Liver (tissue), 9 donors: Measurements from ENCODE around the gene SLIT1. TPM values are rescaled to one million over a fixed set of nuclear protein-coding genes. Genes with fewer than 3 reads are reported as not detected.

Experiments used
- DNase-seq: peaks from one replicate; pipeline ENCODE4 v3.0.0-alpha.2; 2017; ENCODE audit warnings: low spot score
- H3K27ac ChIP-seq, 2 donors: one replicate each; pipeline ENCODE4 v1.7.0; 2013; ENCODE audit warnings: inconsistent platforms in 2 of 2, low read length in 2 of 2, control low read depth in 1 of 2, low read depth in 1 of 2, mild to moderate bottlenecking in 1 of 2
- H3K27me3 ChIP-seq, 4 donors: one replicate each; pipeline versions ENCODE4 v1.6.1 to v1.7.0; 2013; ENCODE audit warnings: low read length in 3 of 4, inconsistent platforms in 1 of 4, mild to moderate bottlenecking in 1 of 4, moderate library complexity in 1 of 4; ENCODE audit not compliant: control insufficient read depth in 4 of 4, insufficient read depth in 4 of 4
- H3K36me3 ChIP-seq, 4 donors: one replicate each; pipeline versions ENCODE4 v1.6.1 to v1.7.0; 2013; ENCODE audit warnings: low read length in 3 of 4, mild to moderate bottlenecking in 3 of 4, low read depth in 1 of 4, moderate library complexity in 1 of 4; ENCODE audit not compliant: control insufficient read depth in 4 of 4, insufficient read depth in 3 of 4
- H3K4me1 ChIP-seq, 4 donors: one replicate each; pipeline versions ENCODE4 v1.6.1 to v1.7.0; 2013; ENCODE audit warnings: low read length in 3 of 4, mild to moderate bottlenecking in 3 of 4, moderate library complexity in 1 of 4; ENCODE audit not compliant: control insufficient read depth in 4 of 4, insufficient read depth in 4 of 4
- H3K4me3 ChIP-seq, 3 donors: one replicate each; pipeline versions ENCODE4 v1.6.1 to v1.7.0; 2013; ENCODE audit warnings: low read length in 3 of 3, control low read depth in 1 of 3, low read depth in 1 of 3, mild to moderate bottlenecking in 1 of 3
- H3K9ac ChIP-seq, 2 donors: one replicate each; pipeline ENCODE4 v1.7.0; 2013; ENCODE audit warnings: low read length in 2 of 2, mild to moderate bottlenecking in 2 of 2, moderate library complexity in 2 of 2, control low read depth in 1 of 2, low read depth in 1 of 2
- H3K9me3 ChIP-seq, 4 donors: one replicate each; pipeline versions ENCODE4 v1.6.1 to v1.7.0; 2013; ENCODE audit warnings: low read length in 3 of 4; ENCODE audit not compliant: control insufficient read depth in 4 of 4
- EGR1 ChIP-seq, 2 donors: IDR thresholded peaks; 2 replicates each; pipeline ENCODE4 v1.6.1; 2016 to 2018; ENCODE audit warnings: antibody characterized with exemption in 2 of 2, low read depth in 2 of 2
- FOXA1 ChIP-seq: IDR thresholded peaks from 2 replicates; pipeline ENCODE4 v1.6.1; 2016; ENCODE audit warnings: antibody characterized with exemption
- FOXA2 ChIP-seq: IDR thresholded peaks from 2 replicates; pipeline ENCODE4 v1.6.1; 2016; ENCODE audit warnings: antibody characterized with exemption
- GABPA ChIP-seq, 2 donors: IDR thresholded peaks in 1 of 2; conservative IDR thresholded peaks in 1 of 2; 2 replicates each; pipeline ENCODE4 v1.6.1; 2016; ENCODE audit warnings: antibody characterized with exemption in 2 of 2, mild to moderate bottlenecking in 1 of 2, moderate library complexity in 1 of 2
- HNF4A ChIP-seq, 2 donors: conservative IDR thresholded peaks; 2 replicates each; pipeline ENCODE4 v1.6.1; 2016; ENCODE audit warnings: antibody characterized with exemption in 2 of 2, mild to moderate bottlenecking in 2 of 2
- HNF4G ChIP-seq: IDR thresholded peaks from 2 replicates; pipeline ENCODE4 v1.6.1; 2016; ENCODE audit warnings: antibody characterized with exemption
- JUND ChIP-seq, 2 donors: IDR thresholded peaks; 2 replicates each; pipeline ENCODE4 v1.6.1; 2016; ENCODE audit warnings: antibody characterized with exemption in 2 of 2
- NR2F2 ChIP-seq: IDR thresholded peaks from 2 replicates; pipeline ENCODE4 v1.6.1; 2016; ENCODE audit warnings: antibody characterized with exemption
- RAD21 ChIP-seq, 2 donors: IDR thresholded peaks; 2 replicates each; pipeline ENCODE4 v1.6.1; 2016; ENCODE audit warnings: antibody characterized with exemption in 2 of 2, mild to moderate bottlenecking in 2 of 2
- RXRA ChIP-seq, 2 donors: IDR thresholded peaks; 2 replicates each; pipeline ENCODE4 v1.6.1; 2017 to 2018; ENCODE audit warnings: antibody characterized with exemption in 2 of 2, mild to moderate bottlenecking in 1 of 2
- SP1 ChIP-seq: IDR thresholded peaks from 2 replicates; pipeline ENCODE4 v1.6.1; 2018; ENCODE audit warnings: antibody characterized with exemption, mild to moderate bottlenecking
- TAF1 ChIP-seq: conservative IDR thresholded peaks from 2 replicates; pipeline ENCODE4 v1.6.1; 2016; ENCODE audit warnings: antibody characterized with exemption, mild to moderate bottlenecking
- YY1 ChIP-seq: IDR thresholded peaks from 2 replicates; pipeline ENCODE4 v1.6.1; 2016; ENCODE audit warnings: antibody characterized with exemption, mild to moderate bottlenecking
- WGBS: extraction: QIAGEN DNeasy Blood & Tissue Kit; methylation state at CpG from one replicate; pipeline ENCODE4 v1.1.7; 2013; 5-methylcytosine and 5-hydroxymethylcytosine counted together
- polyA plus RNA-seq, 2 donors: library from polyadenylated mRNA; stranded (reverse) in 1 of 2; unstranded in 1 of 2; fragments of 200-250 nt in 1 of 2; fragments of >200 nt in 1 of 2; fragmentation: Nextera tagmentation in 1 of 2; extraction: Ambion mirVana in 1 of 2; gene quantifications; one replicate each; pipeline versions ENCODE4 v1.2.1 to v1.2.3, GENCODE V29; 2013 to 2015
- total RNA-seq, 2 donors: library from RNA; depleted of rRNA; stranded (reverse); fragments of >200 nt; gene quantifications; one replicate each; pipeline ENCODE4 v1.2.3, GENCODE V29; 2014
- TF ChIP-seq, protein P1 (sequence below): IDR thresholded peaks from 2 replicates; pipeline ENCODE4 v1.6.1; 2016; ENCODE audit warnings: antibody characterized with exemption, mild to moderate bottlenecking
- TF ChIP-seq, protein P2 (sequence below): IDR thresholded peaks from 2 replicates; pipeline ENCODE4 v1.6.1; 2016; ENCODE audit warnings: antibody characterized with exemption
- TF ChIP-seq, protein P3 (sequence below): IDR thresholded peaks from 2 replicates; pipeline ENCODE4 v1.6.1; 2016; ENCODE audit warnings: antibody characterized with exemption
- TF ChIP-seq, protein P4 (sequence below): fragments of 150-350 bp; IDR thresholded peaks from 2 replicates; pipeline ENCODE4 v1.5.1; 2017; ENCODE audit warnings: improper control_type of control experiment, low read depth, low read length; ENCODE audit not compliant: missing input control
- TF ChIP-seq, protein P5 (sequence below): IDR thresholded peaks from 2 replicates; pipeline ENCODE4 v1.6.1; 2016; ENCODE audit warnings: antibody characterized with exemption
- donor health status: healthy.
- donor health status: healthy.
- donor health status: healthy.
- donor health status: healthy.
- donor health status: healthy.

The SLIT1 gene
- total and polyA plus RNA-seq, 4 donors: under 0.01 to 0.14 (median 0.06) TPM

GRCh38 chr10:97047788-97048187 lies 138.0 kb downstream of the SLIT1 start:
- Histone ChIP-seq H3K4me3 (no peak overlapping the region), H3K4me1 (no peaks in the 10 kb centered on the region), H3K9ac (no peak overlapping the region), H3K27ac (no peak overlapping the region), H3K27me3 (no peaks in the 10 kb centered on the region), H3K9me3 (no peaks in the 10 kb centered on the region), H3K36me3 (no peaks in the 10 kb centered on the region)
- no peak for DNase-seq
- 90% methylated on average over 9 of the region's 9 CpGs for WGBS
- TF ChIP-seq FOXA2: no peak
- no peak for TF ChIP-seq GABPA (IDR thresholded peaks at IDR 0.05 in 1 of 2, conservative IDR thresholded peaks at IDR 0.05 in 1 of 2)
- no peak for TF ChIP-seq FOXA1
- TF ChIP-seq EGR1 (IDR thresholded peaks at IDR 0.05; ENCODE audit: low read depth in 2 of 2): no peak
- no peak for TF ChIP-seq HNF4G
- no peak for TF ChIP-seq YY1
- TF ChIP-seq, protein P1, sequence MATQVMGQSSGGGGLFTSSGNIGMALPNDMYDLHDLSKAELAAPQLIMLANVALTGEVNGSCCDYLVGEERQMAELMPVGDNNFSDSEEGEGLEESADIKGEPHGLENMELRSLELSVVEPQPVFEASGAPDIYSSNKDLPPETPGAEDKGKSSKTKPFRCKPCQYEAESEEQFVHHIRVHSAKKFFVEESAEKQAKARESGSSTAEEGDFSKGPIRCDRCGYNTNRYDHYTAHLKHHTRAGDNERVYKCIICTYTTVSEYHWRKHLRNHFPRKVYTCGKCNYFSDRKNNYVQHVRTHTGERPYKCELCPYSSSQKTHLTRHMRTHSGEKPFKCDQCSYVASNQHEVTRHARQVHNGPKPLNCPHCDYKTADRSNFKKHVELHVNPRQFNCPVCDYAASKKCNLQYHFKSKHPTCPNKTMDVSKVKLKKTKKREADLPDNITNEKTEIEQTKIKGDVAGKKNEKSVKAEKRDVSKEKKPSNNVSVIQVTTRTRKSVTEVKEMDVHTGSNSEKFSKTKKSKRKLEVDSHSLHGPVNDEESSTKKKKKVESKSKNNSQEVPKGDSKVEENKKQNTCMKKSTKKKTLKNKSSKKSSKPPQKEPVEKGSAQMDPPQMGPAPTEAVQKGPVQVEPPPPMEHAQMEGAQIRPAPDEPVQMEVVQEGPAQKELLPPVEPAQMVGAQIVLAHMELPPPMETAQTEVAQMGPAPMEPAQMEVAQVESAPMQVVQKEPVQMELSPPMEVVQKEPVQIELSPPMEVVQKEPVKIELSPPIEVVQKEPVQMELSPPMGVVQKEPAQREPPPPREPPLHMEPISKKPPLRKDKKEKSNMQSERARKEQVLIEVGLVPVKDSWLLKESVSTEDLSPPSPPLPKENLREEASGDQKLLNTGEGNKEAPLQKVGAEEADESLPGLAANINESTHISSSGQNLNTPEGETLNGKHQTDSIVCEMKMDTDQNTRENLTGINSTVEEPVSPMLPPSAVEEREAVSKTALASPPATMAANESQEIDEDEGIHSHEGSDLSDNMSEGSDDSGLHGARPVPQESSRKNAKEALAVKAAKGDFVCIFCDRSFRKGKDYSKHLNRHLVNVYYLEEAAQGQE: no peak
- TF ChIP-seq, protein P2, sequence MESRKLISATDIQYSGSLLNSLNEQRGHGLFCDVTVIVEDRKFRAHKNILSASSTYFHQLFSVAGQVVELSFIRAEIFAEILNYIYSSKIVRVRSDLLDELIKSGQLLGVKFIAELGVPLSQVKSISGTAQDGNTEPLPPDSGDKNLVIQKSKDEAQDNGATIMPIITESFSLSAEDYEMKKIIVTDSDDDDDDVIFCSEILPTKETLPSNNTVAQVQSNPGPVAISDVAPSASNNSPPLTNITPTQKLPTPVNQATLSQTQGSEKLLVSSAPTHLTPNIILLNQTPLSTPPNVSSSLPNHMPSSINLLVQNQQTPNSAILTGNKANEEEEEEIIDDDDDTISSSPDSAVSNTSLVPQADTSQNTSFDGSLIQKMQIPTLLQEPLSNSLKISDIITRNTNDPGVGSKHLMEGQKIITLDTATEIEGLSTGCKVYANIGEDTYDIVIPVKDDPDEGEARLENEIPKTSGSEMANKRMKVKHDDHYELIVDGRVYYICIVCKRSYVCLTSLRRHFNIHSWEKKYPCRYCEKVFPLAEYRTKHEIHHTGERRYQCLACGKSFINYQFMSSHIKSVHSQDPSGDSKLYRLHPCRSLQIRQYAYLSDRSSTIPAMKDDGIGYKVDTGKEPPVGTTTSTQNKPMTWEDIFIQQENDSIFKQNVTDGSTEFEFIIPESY: no peak
- TF ChIP-seq SP1: no peak
- TF ChIP-seq, protein P3, sequence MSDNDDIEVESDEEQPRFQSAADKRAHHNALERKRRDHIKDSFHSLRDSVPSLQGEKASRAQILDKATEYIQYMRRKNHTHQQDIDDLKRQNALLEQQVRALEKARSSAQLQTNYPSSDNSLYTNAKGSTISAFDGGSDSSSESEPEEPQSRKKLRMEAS: no peak
- TF ChIP-seq, protein P4, sequence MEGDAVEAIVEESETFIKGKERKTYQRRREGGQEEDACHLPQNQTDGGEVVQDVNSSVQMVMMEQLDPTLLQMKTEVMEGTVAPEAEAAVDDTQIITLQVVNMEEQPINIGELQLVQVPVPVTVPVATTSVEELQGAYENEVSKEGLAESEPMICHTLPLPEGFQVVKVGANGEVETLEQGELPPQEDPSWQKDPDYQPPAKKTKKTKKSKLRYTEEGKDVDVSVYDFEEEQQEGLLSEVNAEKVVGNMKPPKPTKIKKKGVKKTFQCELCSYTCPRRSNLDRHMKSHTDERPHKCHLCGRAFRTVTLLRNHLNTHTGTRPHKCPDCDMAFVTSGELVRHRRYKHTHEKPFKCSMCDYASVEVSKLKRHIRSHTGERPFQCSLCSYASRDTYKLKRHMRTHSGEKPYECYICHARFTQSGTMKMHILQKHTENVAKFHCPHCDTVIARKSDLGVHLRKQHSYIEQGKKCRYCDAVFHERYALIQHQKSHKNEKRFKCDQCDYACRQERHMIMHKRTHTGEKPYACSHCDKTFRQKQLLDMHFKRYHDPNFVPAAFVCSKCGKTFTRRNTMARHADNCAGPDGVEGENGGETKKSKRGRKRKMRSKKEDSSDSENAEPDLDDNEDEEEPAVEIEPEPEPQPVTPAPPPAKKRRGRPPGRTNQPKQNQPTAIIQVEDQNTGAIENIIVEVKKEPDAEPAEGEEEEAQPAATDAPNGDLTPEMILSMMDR: no peak
- no peak for TF ChIP-seq NR2F2
- no peak for TF ChIP-seq RAD21 (IDR thresholded peaks at IDR 0.05)
- TF ChIP-seq TAF1: no peak
- TF ChIP-seq RXRA (IDR thresholded peaks at IDR 0.05): no peak
- TF ChIP-seq HNF4A (conservative IDR thresholded peaks at IDR 0.05): no peak
- TF ChIP-seq JUND (IDR thresholded peaks at IDR 0.05): no peak
- TF ChIP-seq, protein P5, sequence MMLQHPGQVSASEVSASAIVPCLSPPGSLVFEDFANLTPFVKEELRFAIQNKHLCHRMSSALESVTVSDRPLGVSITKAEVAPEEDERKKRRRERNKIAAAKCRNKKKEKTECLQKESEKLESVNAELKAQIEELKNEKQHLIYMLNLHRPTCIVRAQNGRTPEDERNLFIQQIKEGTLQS: no peak
